ENCODE data around the gene ZFYVE9. TPM values are rescaled to one million over a fixed set of nuclear protein-coding genes. Genes with fewer than 3 reads are reported as not detected.

ZFYVE9 gene
- total RNA-seq, 1 experiment from 2014 or later = 14.2 TPM

DNA sequence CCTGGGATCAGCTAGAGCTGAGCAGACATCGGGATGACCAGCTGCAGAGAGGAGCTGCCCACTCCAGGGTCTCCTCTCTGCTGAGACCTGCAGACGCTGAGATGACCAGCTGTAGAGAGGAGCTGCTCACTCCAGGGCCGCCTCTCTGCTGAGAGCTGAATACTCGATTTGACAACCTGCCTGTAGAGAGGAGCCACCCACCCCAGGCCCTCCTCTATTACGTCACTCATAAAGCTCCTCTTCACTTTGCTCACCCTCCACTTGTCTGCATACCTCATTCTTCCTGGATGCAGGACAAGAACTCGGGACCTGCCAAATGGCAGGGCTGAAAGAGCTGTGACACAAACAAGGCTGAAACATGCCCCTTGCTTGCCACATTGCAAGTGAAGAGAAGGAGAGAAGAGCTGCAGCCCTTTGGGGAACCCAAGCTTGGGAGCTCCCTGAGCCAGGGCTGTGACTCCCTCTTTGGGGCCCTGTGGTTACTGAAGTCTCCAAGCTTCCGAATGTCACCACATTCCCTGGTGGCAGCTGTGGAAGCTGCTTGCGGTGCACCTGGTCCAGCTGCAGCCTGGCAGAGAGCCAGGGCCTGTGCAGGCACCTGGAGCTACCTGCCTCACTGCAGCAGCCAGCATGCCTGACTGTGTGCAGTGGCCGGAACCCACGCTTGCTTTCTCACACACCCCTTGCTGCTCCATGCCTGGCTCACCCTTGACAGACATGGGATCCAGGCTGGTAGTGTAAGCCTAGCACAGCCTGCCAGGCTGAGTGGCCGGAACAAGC is 164.5 kb downstream of the ZFYVE9 start:
- H3K79me2 ChIP-seq (ENCODE audit: insufficient read depth, low read length) = no peaks in the 10 kb centered on the region
- RAD21 ChIA-PET (ENCODE audit: low non-redundant PET in 1 of 2, low total read pairs in 2 of 2, uncharacterized antibody in 2 of 2, unreplicated experiment in 2 of 2) = no interaction called here
- H3K9me2 ChIP-seq (ENCODE audit: insufficient read depth) = no peaks in the 10 kb centered on the region
- no peaks in the 10 kb centered on the region for H3K36me3 ChIP-seq (ENCODE audit: control insufficient read depth in 1 of 2, insufficient read depth in 2 of 2, low read length in 2 of 2)
- no peaks in the 10 kb centered on the region for H3K9me3 ChIP-seq (ENCODE audit: control insufficient read depth in 1 of 2, insufficient read depth in 1 of 2, low read depth in 1 of 2, low read length in 2 of 2)
- CTCF ChIA-PET = no interaction called here
- no peak overlapping the region for H3K9ac ChIP-seq (ENCODE audit: low read length)
- POLR2A ChIA-PET = no interaction called here
- TF ChIP-seq SIN3A (IDR thresholded peaks at IDR 0.05; ENCODE audit: low read depth) (no peak), TCF7L2 (IDR thresholded peaks at IDR 0.05; ENCODE audit: borderline replicate concordance, extremely low read depth, insufficient read depth, insufficient read length) (no peak), ATF3 (IDR thresholded peaks at IDR 0.05) (no peak), REST (IDR thresholded peaks at IDR 0.05; ENCODE audit: low read depth) (no peak), ZNF274 (IDR thresholded peaks at IDR 0.05; ENCODE audit: low read depth, low read length) (no peak)
- no peaks in the 10 kb centered on the region for H3K4me1 ChIP-seq (ENCODE audit: control insufficient read depth in 1 of 2, insufficient read depth in 2 of 2, low read length in 2 of 2)
- intact Hi-C loops (cut with micrococcal nuclease) = no loop called here
- no peak overlapping the region for H2AFZ ChIP-seq (ENCODE audit: low read depth, low read length, poor library complexity, severe bottlenecking)
- no peaks in the 10 kb centered on the region for H3K27me3 ChIP-seq (ENCODE audit: insufficient read depth, low read length)
- H3K4me2 ChIP-seq (ENCODE audit: low read length) = no peak overlapping the region
- no peak overlapping the region for H3K27ac ChIP-seq (ENCODE audit: low read depth, low read length)
- no peak overlapping the region for H3K4me3 ChIP-seq (replicated peaks in 1 of 2; ENCODE audit: low read depth in 1 of 2, low read length in 2 of 2)
- ATAC-seq (no peak), DNase-seq (ENCODE audit: low read depth, low spot score) (no peak)
- H4K20me1 ChIP-seq (ENCODE audit: insufficient read depth) = no peaks in the 10 kb centered on the region
- no TSS peak for BruUV-seq (replicated peaks)

All from HCT116 (cell line).